K562 (cell line): ENCODE data around the gene FFAR1. TPM values are rescaled to one million over a fixed set of nuclear protein-coding genes. Genes with fewer than 3 reads are reported as not detected.

Experiments
- FOSL1 ChIP-seq: fragments of 200-800 bp; sonication (Bioruptor generic); conservative IDR thresholded peaks from 2 replicates; pipeline ENCODE4 v1.6.1; 2016; ENCODE audit warnings: missing genetic modification characterization, missing compliant biosample characterization
- GABPB2 ChIP-seq: fragments of 250-450 bp; sonication (Bioruptor Pico); conservative IDR thresholded peaks from 2 replicates; pipeline ENCODE4 v1.5.1; 2021; ENCODE audit warnings: mild to moderate bottlenecking
- GTF2F1 ChIP-seq: IDR thresholded peaks from 2 replicates; pipeline ENCODE4 v1.6.1; 2011; ENCODE audit warnings: low read depth, low read length, improper control_type of control experiment
- JUND ChIP-seq, 2 experiments: IDR thresholded peaks; 2 replicates in 1 of 2; 3 replicates in 1 of 2; pipeline ENCODE4 v1.6.1; 2011; ENCODE audit warnings: borderline replicate concordance in 2 of 2, low read depth in 2 of 2, low read length in 2 of 2, improper control_type of control experiment in 1 of 2, missing biosample characterization in 1 of 2, missing genetic modification characterization in 1 of 2, missing genetic modification reagents in 1 of 2
- MAFK ChIP-seq: IDR thresholded peaks from 2 replicates; pipeline ENCODE4 v1.6.1; 2011; ENCODE audit warnings: low read length, improper control_type of control experiment
- MLLT1 ChIP-seq, 2 experiments: fragments of 450-650 bp; IDR thresholded peaks; 2 replicates each; pipeline ENCODE4 v1.6.1; 2016
- MTA1 ChIP-seq: fragments of 450-650 bp; IDR thresholded peaks from 2 replicates; pipeline ENCODE4 v1.6.1; 2017; ENCODE audit warnings: borderline replicate concordance
- MYNN ChIP-seq, 2 experiments: sonication (generic); formaldehyde crosslinking in 1 of 2; IDR thresholded peaks; 2 replicates each; pipeline versions ENCODE4 v1.5.0 to v1.6.1; 2016 to 2020; ENCODE audit warnings: antibody characterized with exemption in 1 of 2, missing genetic modification reagents in 1 of 2
- NRF1 ChIP-seq, 2 experiments: fragments of 450-650 bp; IDR thresholded peaks in 1 of 2; conservative IDR thresholded peaks in 1 of 2; 2 replicates each; pipeline ENCODE4 v1.6.1; 2014; ENCODE audit warnings: mild to moderate bottlenecking in 2 of 2
- PHB2 ChIP-seq: fragments of 450-650 bp; IDR thresholded peaks from 2 replicates; pipeline ENCODE4 v1.6.1; 2017; ENCODE audit warnings: low read depth
- PKNOX1 ChIP-seq: fragments of 450-650 bp; IDR thresholded peaks from 2 replicates; pipeline ENCODE4 v1.6.1; 2016
- RFX1 ChIP-seq: fragments of 450-650 bp; IDR thresholded peaks from 2 replicates; pipeline ENCODE4 v1.6.1; 2016; ENCODE audit warnings: mild to moderate bottlenecking, moderate library complexity
- SAFB ChIP-seq: fragments of 200-400 bp; formaldehyde crosslinking; IDR thresholded peaks from 2 replicates; pipeline ENCODE4 v1.6.1; 2017; ENCODE audit warnings: low read depth, low read length, borderline replicate concordance
- SOX6 ChIP-seq: fragments of 450-650 bp; IDR thresholded peaks from 2 replicates; pipeline ENCODE4 v1.6.1; 2014; ENCODE audit warnings: mild to moderate bottlenecking
- SP1 ChIP-seq: sonication (generic); formaldehyde crosslinking; IDR thresholded peaks from 2 replicates; pipeline ENCODE4 v1.8.1; 2022; ENCODE audit warnings: mild to moderate bottlenecking, missing genetic modification reagents
- SRSF1 ChIP-seq: fragments of 200-400 bp; formaldehyde crosslinking; IDR thresholded peaks from 2 replicates; pipeline ENCODE4 v1.6.1; 2017; ENCODE audit warnings: mild to moderate bottlenecking, low read depth, low read length, moderate library complexity
- STAT5B ChIP-seq: fragments of 250-450 bp; sonication (Bioruptor Pico); IDR thresholded peaks from 2 replicates; pipeline ENCODE4 v1.8.0; 2021; ENCODE audit warnings: mild to moderate bottlenecking, inconsistent platforms
- THRA ChIP-seq: fragments of 450-650 bp; IDR thresholded peaks from 2 replicates; pipeline ENCODE4 v1.6.1; 2017; ENCODE audit warnings: mild to moderate bottlenecking, moderate library complexity
- ZKSCAN3 ChIP-seq: fragments of 250-450 bp; sonication (Bioruptor Pico); IDR thresholded peaks from 2 replicates; pipeline ENCODE4 v1.4.0; 2020
- ZNF277 ChIP-seq: fragments of 250-450 bp; sonication (Bioruptor Pico); IDR thresholded peaks from 2 replicates; pipeline ENCODE4 v1.8.0; 2022; ENCODE audit warnings: inconsistent platforms, mild to moderate bottlenecking, moderate library complexity, borderline replicate concordance
- ZNF316 ChIP-seq: fragments of 450-650 bp; IDR thresholded peaks from 2 replicates; pipeline ENCODE4 v1.6.1; 2016
- ZNF507 ChIP-seq: conservative IDR thresholded peaks from 2 replicates; pipeline ENCODE4 v1.6.1; 2017; ENCODE audit warnings: missing genetic modification characterization, missing compliant biosample characterization
- ZNF551 ChIP-seq: fragments of 250-450 bp; sonication (Bioruptor Pico); IDR thresholded peaks from 2 replicates; pipeline ENCODE4 v1.5.0; 2021; ENCODE audit warnings: mild to moderate bottlenecking, moderate library complexity
- ZNF583 ChIP-seq: fragments of 250-450 bp; sonication (Bioruptor Pico); IDR thresholded peaks from 2 replicates; pipeline ENCODE4 v1.4.0; 2020
- polyA plus RNA-seq, 8 experiments: library from polyadenylated mRNA; depleted of rRNA in 4 of 8; stranded (reverse) in 5 of 8; unstranded in 3 of 8; fragments of >200 nt; fragmentation: Nextera tagmentation in 2 of 8; fragmentation: Illumina TruSeq in 1 of 8; extraction: Ambion mirVana in 2 of 8; extraction: Trizol in 1 of 8; gene quantifications; 2 replicates each; pipeline versions ENCODE4 v1.2.1 to v1.2.3, GENCODE V29; 2011 to 2014; ENCODE audit warnings: inconsistent platforms in 1 of 8, missing spikeins in 1 of 8
- total RNA-seq, 7 experiments: library from RNA; depleted of rRNA in 6 of 7; stranded (reverse); fragments of >200 nt in 6 of 7; fragmentation: Illumina TruSeq in 2 of 7; extraction: Trizol in 2 of 7; gene quantifications; 2 replicates each; pipeline versions ENCODE4 v1.2.1 to v1.2.3, GENCODE V29; 2011 to 2021; ENCODE audit warnings: low replicate concordance in 1 of 7

Gene FFAR1
- total and polyA plus RNA-seq, 9 of the 15 experiments (the other 6 are each of a cell fraction or from before 2014, with no cell fraction given), result not detected

- TF ChIP-seq GTF2F1, result no peak
- TF ChIP-seq SAFB, result no peak
- 0 out of 2 replicates have a peak, but pooled peaks have one; percentile 49 for TF ChIP-seq MTA1
- TF ChIP-seq MLLT1 (IDR thresholded peaks at IDR 0.05), result no peak
- no peak; the same call in 1 of the 2 replicates for TF ChIP-seq SOX6
- TF ChIP-seq PKNOX1, result 0 out of 2 replicates have a peak, but pooled peaks have one; percentile 12
- TF ChIP-seq ZNF583 (CRISPR knock-in tag), result 0 out of 2 replicates have a peak, but pooled peaks have one; percentile 50
- peak; percentile 80; the same call in 1 of the 2 replicates for TF ChIP-seq JUND (IDR thresholded peaks at IDR 0.05; ENCODE audit: borderline replicate concordance, low read depth, low read length)
- no peak; the same call in 2 of the 3 replicates for TF ChIP-seq JUND (tag; IDR thresholded peaks at IDR 0.05; ENCODE audit: borderline replicate concordance, low read depth, low read length)
- peak; percentile 69 for TF ChIP-seq THRA
- TF ChIP-seq PHB2, result no peak
- no peak for TF ChIP-seq MAFK
- no peak for TF ChIP-seq ZNF507 (tag)
- no peak for TF ChIP-seq ZNF316
- no peak for TF ChIP-seq MYNN (IDR thresholded peaks at IDR 0.05)
- no peak for TF ChIP-seq MYNN (CRISPR knock-in tag; IDR thresholded peaks at IDR 0.05)
- no peak for TF ChIP-seq GABPB2 (CRISPR knock-in tag)
- no peak for TF ChIP-seq STAT5B (CRISPR knock-in tag)
- no peak for TF ChIP-seq ZKSCAN3 (CRISPR knock-in tag)
- TF ChIP-seq RFX1, result 0 out of 2 replicates have a peak, but pooled peaks have one; percentile 25
- TF ChIP-seq ZNF551, result no peak
- no peak for TF ChIP-seq NRF1 (conservative IDR thresholded peaks at IDR 0.05 in 1 of 2, IDR thresholded peaks at IDR 0.05 in 1 of 2)
- no peak for TF ChIP-seq SP1
- no peak for TF ChIP-seq SRSF1
- no peak for TF ChIP-seq FOSL1 (tag)
- no peak for TF ChIP-seq ZNF277 (CRISPR knock-in tag)
These were observed 40.8 kb downstream of the FFAR1 start (continued) for GRCh38 chr19:35388277-35389054.
